Left renal cortex interstitium (tissue), 4 donors: ENCODE data around the gene ALDH2. TPM values are rescaled to one million over a fixed set of nuclear protein-coding genes. Genes with fewer than 3 reads are reported as not detected.
"Not testable (repeated sequence)": the region's sequence is repeated elsewhere in the genome, so short reads cannot be mapped to it uniquely, and the experiment has no call there.

Experiments used
- DNase-seq, 4 donors: peaks; one replicate each; pipeline ENCODE4 v3.0.0-alpha.2; 2013; ENCODE audit warnings: low read depth in 4 of 4, low spot score in 2 of 4, missing footprints in 1 of 4
- polyA plus RNA-seq, 4 donors: library from polyadenylated mRNA; unstranded; fragments of 120-200 nt; gene quantifications; one replicate each; pipeline ENCODE4 v1.2.1, GENCODE V29; 2013; ENCODE audit not compliant: insufficient read length in 4 of 4

The ALDH2 gene
- 100 to 1,000 TPM in 2 of 4 donors, 10 to 100 TPM in 2; 88.3 to 123 (median 98.1) TPM for polyA plus RNA-seq

DNA sequence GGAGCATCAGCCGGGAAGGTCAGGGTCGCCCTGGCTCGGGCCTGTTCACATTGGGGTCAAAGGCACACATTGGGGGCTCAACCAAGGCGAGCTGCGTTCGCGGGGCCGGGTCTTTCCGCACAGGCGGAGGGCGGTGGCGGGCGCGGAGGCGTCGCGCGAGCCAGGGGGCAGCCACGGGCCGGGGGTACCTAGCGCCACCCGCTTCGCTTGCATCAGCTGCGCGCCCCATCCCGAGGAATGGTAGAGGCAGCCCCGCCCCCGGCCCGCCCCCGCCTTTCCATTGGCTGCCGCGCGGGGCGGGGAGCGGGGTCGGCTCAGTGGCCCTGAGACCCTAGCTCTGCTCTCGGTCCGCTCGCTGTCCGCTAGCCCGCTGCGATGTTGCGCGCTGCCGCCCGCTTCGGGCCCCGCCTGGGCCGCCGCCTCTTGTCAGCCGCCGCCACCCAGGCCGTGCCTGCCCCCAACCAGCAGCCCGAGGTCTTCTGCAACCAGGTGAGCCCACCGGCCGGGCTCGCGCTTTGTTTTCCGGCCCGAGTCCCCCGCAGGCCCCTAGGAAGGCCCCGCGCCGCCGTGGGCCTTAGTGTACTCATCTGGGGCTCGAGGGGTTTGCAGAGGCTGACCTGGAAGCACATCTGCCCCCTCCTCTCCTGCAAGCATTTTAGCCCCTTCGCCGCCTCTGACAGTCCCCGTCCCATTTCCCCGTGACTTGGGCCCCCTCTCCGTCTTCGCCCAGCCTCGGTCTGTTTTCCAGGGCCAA, at the start of gene ALDH2:
TSS of gene ALDH2 (plus strand) at position 326 of the 754 bp plus-strand sequence. CDS start at position 376, 50 bp downstream.
- DNase-seq = peak in 2 of 4 donors; percentile 67 to 68

- DNase-seq = not testable (repeated sequence)
Measured at GRCh38 chr12:111719316-111719715, 47.4 kb upstream of the ALDH2 start.

GRCh38 chr12:111720457-111720856, 46.3 kb upstream of the ALDH2 start:
- no peak for DNase-seq

- DNase-seq = not testable (repeated sequence)
Measured at GRCh38 chr12:111723646-111724360, 42.9 kb upstream of the ALDH2 start.

- DNase-seq = no peak
Measured at GRCh38 chr12:111728795-111729194, 37.9 kb upstream of the ALDH2 start.

GRCh38 chr12:111730420-111730819, 36.3 kb upstream of the ALDH2 start:
- DNase-seq = no peak

DNA sequence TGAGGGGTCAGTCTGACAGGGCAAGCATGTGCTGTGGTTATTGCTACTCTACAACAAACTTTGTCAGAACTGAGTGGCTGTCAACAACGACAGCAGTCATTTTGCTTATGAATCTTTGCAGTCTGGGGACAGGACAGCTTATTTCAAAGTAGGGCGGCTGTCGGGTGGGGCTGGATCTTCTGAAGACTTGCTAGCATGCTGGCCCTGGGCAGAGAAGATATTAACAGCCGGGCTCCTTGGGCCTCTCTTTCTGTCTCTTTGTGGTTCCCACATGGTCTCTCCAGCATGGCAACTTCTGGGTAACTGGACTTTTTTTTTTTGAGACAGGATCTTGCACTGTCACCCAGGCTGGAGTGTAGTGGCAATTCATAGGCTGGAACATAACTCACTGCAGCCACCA, 33.9 kb upstream of the ALDH2 start:
- DNase-seq = no peak

- DNase-seq = no peak
Measured at GRCh38 chr12:111733340-111733915, 33.3 kb upstream of the ALDH2 start.

DNA sequence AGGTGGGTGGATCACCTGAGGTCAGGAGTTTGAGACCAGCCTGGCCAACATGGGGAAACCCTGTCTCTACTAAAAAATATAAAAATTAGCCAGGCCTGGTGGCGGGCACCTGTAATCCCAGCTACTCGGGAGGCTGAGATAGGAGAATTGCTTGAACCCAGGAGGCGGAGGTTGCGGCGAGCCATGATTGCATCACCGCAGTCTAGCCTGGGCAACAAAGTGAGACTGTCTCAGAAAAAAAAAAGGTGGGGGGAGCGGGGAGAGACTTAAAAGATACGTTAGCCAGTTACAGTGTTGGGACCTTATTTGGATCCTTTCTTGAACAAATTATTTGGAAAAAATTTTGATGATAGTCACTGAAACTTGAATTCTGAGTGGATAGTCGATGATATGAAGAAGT, 27.2 kb upstream of the ALDH2 start:
- DNase-seq = not testable (repeated sequence)

- DNase-seq = no peak
Measured at GRCh38 chr12:111741235-111741812, 25.4 kb upstream of the ALDH2 start.

GRCh38 chr12:111745211-111745610, 21.5 kb upstream of the ALDH2 start:
- no peak for DNase-seq

DNA sequence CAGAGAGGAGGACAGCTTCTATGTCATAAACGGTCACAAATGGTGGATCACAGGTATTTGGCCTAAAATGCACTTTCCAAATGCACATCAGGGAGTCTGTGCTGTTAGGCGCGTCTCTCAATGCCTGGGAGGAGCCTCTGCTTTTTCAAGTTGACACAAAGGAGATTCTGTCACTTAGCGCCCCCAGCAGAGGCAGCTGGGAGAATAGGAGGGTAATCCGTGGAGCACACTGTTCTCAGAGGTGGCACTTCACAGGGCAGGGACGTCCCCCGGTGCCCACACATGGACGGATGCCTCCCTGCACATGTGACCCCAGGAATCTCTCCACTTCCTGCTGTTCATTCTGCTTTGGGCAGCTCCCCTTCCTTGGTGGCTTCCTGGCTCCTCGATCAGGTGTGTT, 19.4 kb upstream of the ALDH2 start:
- no peak for DNase-seq

DNA sequence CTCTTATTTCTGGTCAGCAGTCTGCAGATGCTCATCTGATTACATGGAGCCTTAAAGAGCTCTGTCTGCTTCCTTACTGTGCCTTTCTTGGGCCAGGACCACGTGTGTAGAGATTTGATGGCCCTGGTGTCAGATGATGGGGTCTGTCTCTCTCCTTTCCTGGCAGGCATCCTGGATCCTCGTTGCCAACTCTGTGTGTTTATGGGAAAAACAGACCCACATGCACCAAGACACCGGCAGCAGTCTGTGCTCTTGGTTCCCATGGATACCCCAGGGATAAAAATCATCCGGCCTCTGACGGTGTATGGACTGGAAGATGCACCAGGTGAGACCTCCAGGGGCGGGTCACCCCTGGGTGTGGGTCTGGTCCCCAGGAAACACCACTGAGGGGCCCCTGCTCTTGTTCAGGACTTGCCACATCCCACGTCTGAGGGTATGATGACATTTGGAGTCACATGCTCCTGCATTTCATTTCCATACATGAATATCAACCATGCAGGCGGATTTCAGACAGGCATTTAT, 18.5 kb upstream of the ALDH2 start:
- DNase-seq = no peak

GRCh38 chr12:111748867-111749266, 17.9 kb upstream of the ALDH2 start:
- no peak for DNase-seq

- no peak for DNase-seq
Measured at GRCh38 chr12:111749391-111749790, 17.3 kb upstream of the ALDH2 start.

DNA sequence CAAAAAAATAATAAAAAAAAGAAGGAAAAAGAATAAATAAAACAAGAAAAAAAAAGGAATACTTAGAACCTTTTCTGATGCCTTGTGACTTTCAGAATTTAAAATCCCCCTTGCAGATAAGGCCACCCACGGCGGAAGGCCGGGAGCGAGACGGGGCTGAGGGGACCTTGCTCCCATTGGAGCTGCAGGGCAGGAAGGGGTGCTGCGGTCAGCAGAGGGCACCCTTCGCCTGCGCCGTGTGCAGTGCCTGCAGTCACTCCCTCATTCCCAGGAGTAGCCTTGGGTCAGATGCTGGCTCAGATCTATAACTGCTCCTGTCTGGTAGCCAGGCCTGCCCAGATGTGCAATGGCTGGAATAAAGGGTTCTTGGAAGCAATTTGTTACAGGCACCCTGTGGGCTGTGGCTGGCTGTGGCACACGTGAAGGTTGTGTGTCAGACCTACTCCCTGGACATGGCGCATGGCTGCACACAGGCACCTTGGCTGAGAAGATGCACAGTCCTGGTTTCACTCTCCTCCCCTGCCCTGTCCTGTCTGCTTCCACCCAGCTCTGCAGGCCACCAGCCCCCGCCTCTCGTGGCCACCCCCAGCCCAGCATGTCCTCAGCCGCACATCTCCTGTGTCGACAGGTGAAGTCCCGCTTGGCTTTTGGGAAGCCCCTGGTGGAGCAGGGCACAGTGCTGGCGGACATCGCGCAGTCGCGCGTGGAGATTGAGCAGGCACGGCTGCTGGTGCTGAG, 13.4 kb upstream of the ALDH2 start:
- DNase-seq = no peak

GRCh38 chr12:111754671-111755070, 12.1 kb upstream of the ALDH2 start:
- DNase-seq = no peak

- DNase-seq = no peak
Measured at GRCh38 chr12:111756196-111756595, 10.5 kb upstream of the ALDH2 start.

GRCh38 chr12:111756681-111757080, 10.1 kb upstream of the ALDH2 start:
- no peak for DNase-seq
